ENCODE results near the gene LTBP4. TPM values are rescaled to one million over a fixed set of nuclear protein-coding genes. Genes with fewer than 3 reads are reported as not detected.

LTBP4 gene
- total and polyA plus RNA-seq, 2 of the 13 experiments (the other 11 are each of a cell fraction or from before 2014, with no cell fraction given): 0.86 to 2.3 TPM

DNA sequence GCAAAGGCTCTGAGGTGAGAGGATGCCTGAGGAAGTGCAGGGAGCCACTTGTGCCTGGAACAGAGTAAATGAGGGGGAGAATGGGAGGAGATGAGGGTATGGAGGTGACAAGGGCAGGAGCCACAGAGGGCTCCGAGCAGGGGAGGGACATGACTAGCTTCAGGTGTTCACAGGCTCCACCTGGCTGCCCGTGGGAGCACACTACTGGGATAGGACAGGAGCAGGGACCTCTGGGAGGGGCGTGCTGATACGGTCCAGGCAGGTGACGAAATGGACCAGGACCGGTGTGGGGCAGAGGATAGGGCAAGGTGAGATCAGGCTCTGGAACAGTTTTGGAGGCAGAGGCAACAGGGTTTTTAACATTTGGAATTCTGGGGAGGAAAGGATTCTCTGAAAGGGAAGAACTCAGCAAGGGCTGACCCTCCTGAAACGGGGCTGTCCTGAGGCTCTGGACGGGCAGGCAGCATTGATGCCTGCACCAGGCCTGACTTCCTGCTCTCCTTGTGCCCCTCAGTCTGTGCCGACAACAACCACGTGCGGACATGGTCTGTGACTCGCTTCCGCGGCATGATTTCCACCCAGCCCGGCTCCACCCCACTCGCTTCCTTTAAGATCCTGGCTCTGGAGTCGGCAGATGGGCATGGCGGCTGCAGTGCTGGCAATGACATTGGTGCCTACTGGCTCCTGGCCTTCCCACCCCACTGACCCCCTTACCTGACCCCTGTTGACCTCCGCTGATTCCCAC is 12.9 kb upstream of the LTBP4 start:
- Histone ChIP-seq H3K36me3 (replicated peaks in 1 of 2; ENCODE audit: control insufficient read depth in 1 of 2, insufficient read depth in 2 of 2, low read length in 2 of 2) (no peaks in the 10 kb centered on the region), H3K27ac (ENCODE audit: extremely low read length, insufficient read depth, low read length) (no peak overlapping the region), H3K79me2 (ENCODE audit: insufficient read depth, low read length) (no peaks in the 10 kb centered on the region), H3K27me3 (ENCODE audit: control insufficient read depth in 1 of 2, insufficient read depth in 2 of 2, low read length in 2 of 2) (no peaks in the 10 kb centered on the region), H2AFZ (ENCODE audit: low read length) (no peak overlapping the region), H3K4me2 (ENCODE audit: low read depth, low read length) (no peak overlapping the region), H3K4me3 (replicated peaks in 1 of 3; ENCODE audit: insufficient read depth in 1 of 3, low read depth in 2 of 3, low read length in 3 of 3) (no peak overlapping the region), H3K4me1 (ENCODE audit: insufficient read depth, low read length) (no peaks in the 10 kb centered on the region), H3K9ac (ENCODE audit: insufficient read depth, low read depth, low read length) (no peak overlapping the region), H4K20me1 (ENCODE audit: insufficient read depth, low read length) (no peaks in the 10 kb centered on the region), H3K9me3 (ENCODE audit: low read length) (no peaks in the 10 kb centered on the region)
- no peak for FAIRE-seq
- in situ Hi-C loops (cut with HindIII; ENCODE audit: extremely low pct_ligation_motif_present, low pct_unique_long_range_greater_than_20kb): no loop called here
- ChIA-PET CTCF (ENCODE audit: low intra/inter-chr PET ratio, low total read pairs) (no interaction called here), POLR2A (no interaction called here)
- WGBS (ENCODE audit: low lambda C conversion rate): 90% methylated on average over 14 of the region's 19 CpGs
- no peak for ATAC-seq
- DNase-seq (ENCODE audit: low spot score): no peak
- intact Hi-C loops (cut with micrococcal nuclease; ENCODE audit: unreplicated experiment): no loop called here
- no TSS peak for BruUV-seq (replicated peaks)
- TF ChIP-seq, protein P1, sequence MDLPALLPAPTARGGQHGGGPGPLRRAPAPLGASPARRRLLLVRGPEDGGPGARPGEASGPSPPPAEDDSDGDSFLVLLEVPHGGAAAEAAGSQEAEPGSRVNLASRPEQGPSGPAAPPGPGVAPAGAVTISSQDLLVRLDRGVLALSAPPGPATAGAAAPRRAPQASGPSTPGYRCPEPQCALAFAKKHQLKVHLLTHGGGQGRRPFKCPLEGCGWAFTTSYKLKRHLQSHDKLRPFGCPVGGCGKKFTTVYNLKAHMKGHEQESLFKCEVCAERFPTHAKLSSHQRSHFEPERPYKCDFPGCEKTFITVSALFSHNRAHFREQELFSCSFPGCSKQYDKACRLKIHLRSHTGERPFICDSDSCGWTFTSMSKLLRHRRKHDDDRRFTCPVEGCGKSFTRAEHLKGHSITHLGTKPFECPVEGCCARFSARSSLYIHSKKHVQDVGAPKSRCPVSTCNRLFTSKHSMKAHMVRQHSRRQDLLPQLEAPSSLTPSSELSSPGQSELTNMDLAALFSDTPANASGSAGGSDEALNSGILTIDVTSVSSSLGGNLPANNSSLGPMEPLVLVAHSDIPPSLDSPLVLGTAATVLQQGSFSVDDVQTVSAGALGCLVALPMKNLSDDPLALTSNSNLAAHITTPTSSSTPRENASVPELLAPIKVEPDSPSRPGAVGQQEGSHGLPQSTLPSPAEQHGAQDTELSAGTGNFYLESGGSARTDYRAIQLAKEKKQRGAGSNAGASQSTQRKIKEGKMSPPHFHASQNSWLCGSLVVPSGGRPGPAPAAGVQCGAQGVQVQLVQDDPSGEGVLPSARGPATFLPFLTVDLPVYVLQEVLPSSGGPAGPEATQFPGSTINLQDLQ (CRISPR knock-in tag; IDR thresholded peaks at IDR 0.05): no peak
- TF ChIP-seq KDM5A (IDR thresholded peaks at IDR 0.05; ENCODE audit: borderline replicate concordance, low read length) (no peak), GRHL1 (CRISPR knock-in tag; conservative IDR thresholded peaks at IDR 0.05) (no peak), GTF2F1 (IDR thresholded peaks at IDR 0.05; ENCODE audit: low read length) (no peak), ZMAT5 (CRISPR knock-in tag; IDR thresholded peaks at IDR 0.05; ENCODE audit: borderline replicate concordance, low read depth) (no peak), ZBTB4 (CRISPR knock-in tag; IDR thresholded peaks at IDR 0.05; ENCODE audit: borderline replicate concordance) (no peak)
- TF ChIP-seq, protein P2, sequence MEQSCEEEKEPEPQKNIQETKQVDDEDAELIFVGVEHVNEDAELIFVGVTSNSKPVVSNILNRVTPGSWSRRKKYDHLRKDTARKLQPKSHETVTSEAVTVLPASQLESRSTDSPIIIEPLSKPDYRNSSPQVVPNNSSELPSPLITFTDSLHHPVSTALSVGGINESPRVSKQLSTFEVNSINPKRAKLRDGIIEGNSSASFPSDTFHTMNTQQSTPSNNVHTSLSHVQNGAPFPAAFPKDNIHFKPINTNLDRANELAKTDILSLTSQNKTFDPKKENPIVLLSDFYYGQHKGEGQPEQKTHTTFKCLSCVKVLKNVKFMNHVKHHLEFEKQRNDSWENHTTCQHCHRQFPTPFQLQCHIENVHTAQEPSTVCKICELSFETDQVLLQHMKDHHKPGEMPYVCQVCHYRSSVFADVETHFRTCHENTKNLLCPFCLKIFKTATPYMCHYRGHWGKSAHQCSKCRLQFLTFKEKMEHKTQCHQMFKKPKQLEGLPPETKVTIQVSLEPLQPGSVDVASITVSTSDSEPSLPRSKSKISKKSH (CRISPR knock-in tag; IDR thresholded peaks at IDR 0.05; ENCODE audit: borderline replicate concordance): no peak
- TF ChIP-seq, protein P3, sequence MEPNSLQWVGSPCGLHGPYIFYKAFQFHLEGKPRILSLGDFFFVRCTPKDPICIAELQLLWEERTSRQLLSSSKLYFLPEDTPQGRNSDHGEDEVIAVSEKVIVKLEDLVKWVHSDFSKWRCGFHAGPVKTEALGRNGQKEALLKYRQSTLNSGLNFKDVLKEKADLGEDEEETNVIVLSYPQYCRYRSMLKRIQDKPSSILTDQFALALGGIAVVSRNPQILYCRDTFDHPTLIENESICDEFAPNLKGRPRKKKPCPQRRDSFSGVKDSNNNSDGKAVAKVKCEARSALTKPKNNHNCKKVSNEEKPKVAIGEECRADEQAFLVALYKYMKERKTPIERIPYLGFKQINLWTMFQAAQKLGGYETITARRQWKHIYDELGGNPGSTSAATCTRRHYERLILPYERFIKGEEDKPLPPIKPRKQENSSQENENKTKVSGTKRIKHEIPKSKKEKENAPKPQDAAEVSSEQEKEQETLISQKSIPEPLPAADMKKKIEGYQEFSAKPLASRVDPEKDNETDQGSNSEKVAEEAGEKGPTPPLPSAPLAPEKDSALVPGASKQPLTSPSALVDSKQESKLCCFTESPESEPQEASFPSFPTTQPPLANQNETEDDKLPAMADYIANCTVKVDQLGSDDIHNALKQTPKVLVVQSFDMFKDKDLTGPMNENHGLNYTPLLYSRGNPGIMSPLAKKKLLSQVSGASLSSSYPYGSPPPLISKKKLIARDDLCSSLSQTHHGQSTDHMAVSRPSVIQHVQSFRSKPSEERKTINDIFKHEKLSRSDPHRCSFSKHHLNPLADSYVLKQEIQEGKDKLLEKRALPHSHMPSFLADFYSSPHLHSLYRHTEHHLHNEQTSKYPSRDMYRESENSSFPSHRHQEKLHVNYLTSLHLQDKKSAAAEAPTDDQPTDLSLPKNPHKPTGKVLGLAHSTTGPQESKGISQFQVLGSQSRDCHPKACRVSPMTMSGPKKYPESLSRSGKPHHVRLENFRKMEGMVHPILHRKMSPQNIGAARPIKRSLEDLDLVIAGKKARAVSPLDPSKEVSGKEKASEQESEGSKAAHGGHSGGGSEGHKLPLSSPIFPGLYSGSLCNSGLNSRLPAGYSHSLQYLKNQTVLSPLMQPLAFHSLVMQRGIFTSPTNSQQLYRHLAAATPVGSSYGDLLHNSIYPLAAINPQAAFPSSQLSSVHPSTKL (CRISPR knock-in tag; IDR thresholded peaks at IDR 0.05): no peak

All from HepG2 (cell line).